ENCODE measurements around the gene CFAP61. TPM values are rescaled to one million over a fixed set of nuclear protein-coding genes. Genes with fewer than 3 reads are reported as not detected.

The CFAP61 gene
- total RNA-seq, 1 donor from 2014 or later = 36.9 TPM

GRCh38 chr20:20286061-20286460 is 233.7 kb downstream of the CFAP61 start:
- ATAC-seq (ENCODE audit: poor library complexity) (no peak), DNase-seq (no peak)
- intact Hi-C loops (cut with DNase I) = no loop called here

DNA sequence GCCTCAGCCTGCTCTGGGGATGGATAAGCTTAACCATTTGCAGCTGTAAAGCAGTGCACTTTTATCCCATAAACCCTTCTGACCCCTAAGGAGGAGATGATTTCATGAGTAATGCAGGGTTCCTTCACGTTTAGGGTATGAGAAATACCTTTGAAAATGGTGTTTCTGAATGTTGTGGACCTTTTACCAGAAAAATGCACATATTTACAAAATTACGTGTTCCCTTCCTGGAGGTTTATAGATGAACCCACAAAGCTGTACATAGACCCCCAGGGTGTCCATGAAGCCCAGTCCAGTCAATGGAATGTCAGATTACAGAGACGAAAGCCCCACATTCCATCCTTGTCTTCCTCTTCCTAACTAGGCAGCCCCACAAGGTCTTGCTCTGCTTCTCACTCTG is 237.0 kb downstream of the CFAP61 start:
- no peak for ATAC-seq (ENCODE audit: poor library complexity)
- no peak for DNase-seq
- intact Hi-C loops (cut with DNase I) = no loop called here

GRCh38 chr20:20292472-20292871 is 240.1 kb downstream of the CFAP61 start:
- ATAC-seq (ENCODE audit: poor library complexity) (no peak), DNase-seq (no peak)
- intact Hi-C loops (cut with DNase I) = no loop called here

- no peak for DNase-seq
- intact Hi-C loops (cut with DNase I) = no loop called here
- ATAC-seq (ENCODE audit: poor library complexity) = no peak
These were observed 240.8 kb downstream of the CFAP61 start for GRCh38 chr20:20293141-20293540.

DNA sequence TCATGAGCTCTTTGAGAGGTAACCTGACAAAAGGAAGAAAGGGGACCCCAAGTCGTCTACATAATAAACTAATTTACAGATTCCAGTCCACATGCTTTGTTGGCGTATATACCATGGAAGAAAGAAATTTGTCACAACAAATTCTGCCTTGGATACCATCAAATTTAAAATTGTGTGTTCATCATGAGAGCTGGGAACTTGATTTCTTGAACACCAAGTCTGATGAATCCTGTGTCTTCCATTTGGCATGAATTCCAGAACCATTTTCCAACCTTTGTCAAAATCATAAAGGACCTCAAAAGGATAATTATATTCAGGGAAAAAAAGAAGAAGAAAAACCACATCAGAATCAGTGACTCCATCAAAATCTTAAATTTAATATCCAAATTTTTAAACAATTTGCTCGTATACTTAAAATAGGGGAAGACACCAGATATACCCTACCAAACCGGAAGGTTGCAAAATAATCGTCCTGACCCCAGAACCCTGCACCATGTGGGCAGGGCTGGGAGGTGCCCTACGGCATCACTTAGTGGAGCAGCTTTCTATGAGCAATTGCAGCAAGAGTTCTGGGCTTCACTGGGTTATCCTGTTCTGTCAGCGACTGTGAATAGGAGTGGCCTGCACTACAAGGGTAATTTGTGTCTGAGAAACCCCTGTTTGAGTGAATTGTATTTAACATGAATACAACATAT is 241.5 kb downstream of the CFAP61 start:
- intact Hi-C loops (cut with DNase I) = no loop called here
- ATAC-seq (ENCODE audit: poor library complexity) (no peak), DNase-seq (no peak)

DNA sequence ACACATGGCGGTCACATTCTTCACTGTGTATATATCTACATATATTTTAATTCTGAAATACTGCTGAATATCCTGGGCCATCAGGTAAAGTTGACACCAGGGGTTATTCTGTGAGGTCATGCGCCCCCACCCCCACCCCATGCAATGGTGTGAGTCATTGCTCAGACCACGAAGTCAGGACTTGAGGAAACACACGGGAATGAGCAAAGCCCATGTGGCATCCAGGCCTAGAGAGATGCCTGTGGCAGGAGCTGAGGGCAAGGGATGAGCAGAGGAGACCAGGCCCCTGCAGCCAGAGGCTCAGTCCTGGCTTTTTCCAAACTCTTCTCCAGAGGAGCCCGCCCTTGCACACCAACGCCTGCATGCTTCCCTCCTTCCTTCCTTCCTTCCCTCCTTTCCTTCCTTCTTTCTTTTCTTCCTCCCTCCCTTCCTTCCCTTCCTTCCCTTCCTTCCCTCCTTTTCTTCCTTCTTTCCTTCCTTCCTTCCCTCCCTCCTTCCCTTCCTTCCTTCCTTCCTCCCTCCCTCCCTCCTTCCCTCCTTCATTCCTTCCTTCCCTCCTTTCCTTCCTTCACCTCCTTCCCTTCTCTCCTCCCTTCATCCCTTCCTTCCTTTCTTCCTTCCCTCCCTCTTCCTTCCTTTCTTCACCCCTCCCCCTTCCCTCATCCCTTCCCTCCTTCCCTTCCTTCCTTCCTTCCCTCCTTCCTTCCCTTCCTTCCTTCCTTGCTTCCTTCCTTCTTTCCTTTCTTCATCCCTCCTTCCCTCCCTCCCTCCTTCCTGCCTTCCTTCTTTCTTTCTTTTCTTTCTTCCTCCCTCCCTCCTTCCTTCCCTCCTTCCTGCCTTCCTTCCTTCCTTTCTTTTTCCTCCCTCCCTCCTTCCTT is 243.5 kb downstream of the CFAP61 start:
- DNase-seq (no peak), ATAC-seq (ENCODE audit: poor library complexity) (no peak)
- intact Hi-C loops (cut with DNase I) = no loop called here

GRCh38 chr20:20297181-20297580 is 244.8 kb downstream of the CFAP61 start:
- DNase-seq (no peak), ATAC-seq (ENCODE audit: poor library complexity) (no peak)
- intact Hi-C loops (cut with DNase I) = no loop called here

DNA sequence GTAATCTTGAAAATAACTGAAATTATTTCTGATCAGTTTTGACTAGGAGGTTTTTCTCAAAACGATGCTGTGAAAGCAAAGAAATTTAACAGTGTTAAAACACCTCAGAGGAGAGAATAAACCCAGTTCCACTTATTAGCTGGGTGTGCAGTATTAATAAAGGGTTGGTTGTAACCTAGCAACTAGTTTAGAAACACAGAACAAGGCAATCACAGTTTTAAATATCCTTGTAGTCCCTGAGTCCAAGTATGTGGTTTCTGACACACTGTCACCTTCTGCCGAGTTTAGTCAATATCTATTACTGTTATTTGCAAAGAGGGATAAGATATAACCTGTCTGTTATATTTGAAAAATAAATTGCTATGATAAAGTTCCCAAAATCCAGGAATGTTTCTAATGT is 245.4 kb downstream of the CFAP61 start:
- ATAC-seq (ENCODE audit: poor library complexity) = peak; percentile 85
- no peak for DNase-seq
- intact Hi-C loops (cut with DNase I) = no loop called here

- DNase-seq = no peak
- intact Hi-C loops (cut with DNase I) = no loop called here
- no peak for ATAC-seq (ENCODE audit: poor library complexity)
These were observed 247.6 kb downstream of the CFAP61 start for GRCh38 chr20:20299904-20300303.

- intact Hi-C loops (cut with DNase I) = no loop called here
- DNase-seq (peak; percentile 54), ATAC-seq (ENCODE audit: poor library complexity) (peak; percentile 91)
These were observed 251.0 kb downstream of the CFAP61 start for GRCh38 chr20:20303320-20303719.

DNA sequence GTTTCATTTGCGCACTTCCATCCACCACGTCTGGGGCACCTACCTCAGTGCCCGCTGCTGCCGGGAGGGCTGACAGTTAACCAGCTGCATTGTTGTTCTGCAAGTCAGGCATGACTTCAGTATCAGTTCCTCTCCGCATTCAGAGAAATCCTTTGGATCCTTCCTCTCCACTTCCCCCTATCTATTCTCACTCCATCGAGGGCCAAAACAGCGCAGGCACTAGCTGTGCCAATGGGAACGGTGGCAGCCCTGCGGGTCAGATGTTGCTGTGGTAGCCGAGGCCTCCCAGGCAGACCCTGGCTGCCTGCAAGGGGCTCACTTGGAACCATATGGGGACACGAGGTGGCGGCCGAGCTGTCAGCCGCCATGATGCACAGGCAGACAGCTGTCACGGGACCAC is 251.4 kb downstream of the CFAP61 start:
- peak; percentile 95 for ATAC-seq (ENCODE audit: poor library complexity)
- intact Hi-C loops (cut with DNase I) = no loop called here
- peak; percentile 75 for DNase-seq

GRCh38 chr20:20304942-20305341 is 252.6 kb downstream of the CFAP61 start:
- no peak for ATAC-seq (ENCODE audit: poor library complexity)
- intact Hi-C loops (cut with DNase I) = no loop called here
- no peak for DNase-seq

DNA sequence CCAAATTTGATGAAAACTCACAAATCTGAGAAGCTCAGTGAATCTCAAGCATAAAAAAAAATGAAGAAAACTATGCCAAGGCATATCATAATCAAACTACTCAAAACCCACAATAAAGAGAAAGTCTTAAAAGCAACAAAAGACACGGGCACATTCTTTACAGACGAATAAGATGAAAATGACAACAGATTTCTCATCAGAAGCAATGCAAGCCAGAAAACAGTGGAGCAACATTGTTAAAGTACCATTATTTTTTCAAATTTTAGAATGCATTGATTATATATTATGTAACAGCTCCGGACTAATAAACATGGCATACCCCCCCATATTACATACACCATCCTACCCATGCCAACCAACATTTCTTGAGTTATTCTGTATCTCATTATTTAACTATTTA is 260.2 kb downstream of the CFAP61 start:
- intact Hi-C loops (cut with DNase I) = no loop called here
- DNase-seq (no peak), ATAC-seq (ENCODE audit: poor library complexity) (no peak)

DNA sequence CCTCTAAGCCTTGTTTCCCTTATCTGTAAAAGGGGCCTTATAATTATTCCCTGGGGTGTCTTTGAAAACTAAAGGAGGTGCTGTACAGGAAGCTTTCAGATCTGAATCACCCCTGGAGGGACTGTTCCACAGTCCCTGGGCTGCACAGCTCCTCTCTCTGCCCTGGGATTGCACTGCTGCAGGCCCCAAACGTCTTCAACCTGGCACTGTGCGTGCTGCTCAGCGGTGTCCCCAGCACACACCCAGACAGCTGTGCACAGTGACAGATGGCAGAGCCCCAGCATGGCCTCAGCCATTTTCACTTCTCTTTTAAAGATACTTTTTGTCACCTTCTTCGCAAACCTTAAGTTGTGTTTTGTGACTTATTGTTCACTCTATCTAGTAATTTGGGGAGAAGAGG is 264.9 kb downstream of the CFAP61 start:
- intact Hi-C loops (cut with DNase I) = no loop called here
- ATAC-seq (ENCODE audit: poor library complexity) = peak; percentile 81
- peak; percentile 63 for DNase-seq

- intact Hi-C loops (cut with DNase I) = no loop called here
- ATAC-seq (ENCODE audit: poor library complexity) (peak; percentile 42), DNase-seq (no peak)
These were observed 265.5 kb downstream of the CFAP61 start for GRCh38 chr20:20317621-20318364.

- ATAC-seq (ENCODE audit: poor library complexity) = peak; percentile 77
- no peak for DNase-seq
- intact Hi-C loops (cut with DNase I) = no loop called here
These were observed 266.2 kb downstream of the CFAP61 start for GRCh38 chr20:20318365-20319161.

DNA sequence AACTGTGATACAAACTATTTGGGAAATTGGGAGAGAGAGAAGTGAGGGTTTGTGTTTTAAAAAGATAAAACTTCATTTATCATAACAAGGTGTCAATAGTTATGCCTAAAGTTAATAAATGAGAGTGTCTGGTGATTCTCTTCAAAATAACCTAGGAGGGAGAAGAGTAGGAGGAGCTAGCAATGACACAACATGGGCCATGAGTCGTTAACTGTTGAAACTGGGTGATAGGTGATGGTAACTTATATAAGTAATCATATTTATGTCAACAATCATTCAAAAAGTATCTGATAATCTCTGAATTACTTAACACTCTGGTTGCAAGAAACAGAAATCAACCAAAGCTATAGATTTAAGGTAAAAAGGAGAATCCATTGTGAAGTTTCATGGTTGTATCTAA is 268.8 kb downstream of the CFAP61 start:
- no peak for DNase-seq
- ATAC-seq (ENCODE audit: poor library complexity) = no peak
- intact Hi-C loops (cut with DNase I) = no loop called here

- intact Hi-C loops (cut with DNase I) = no loop called here
- no peak for ATAC-seq (ENCODE audit: poor library complexity)
- DNase-seq = no peak
These were observed 269.6 kb downstream of the CFAP61 start for GRCh38 chr20:20321917-20322316.

DNA sequence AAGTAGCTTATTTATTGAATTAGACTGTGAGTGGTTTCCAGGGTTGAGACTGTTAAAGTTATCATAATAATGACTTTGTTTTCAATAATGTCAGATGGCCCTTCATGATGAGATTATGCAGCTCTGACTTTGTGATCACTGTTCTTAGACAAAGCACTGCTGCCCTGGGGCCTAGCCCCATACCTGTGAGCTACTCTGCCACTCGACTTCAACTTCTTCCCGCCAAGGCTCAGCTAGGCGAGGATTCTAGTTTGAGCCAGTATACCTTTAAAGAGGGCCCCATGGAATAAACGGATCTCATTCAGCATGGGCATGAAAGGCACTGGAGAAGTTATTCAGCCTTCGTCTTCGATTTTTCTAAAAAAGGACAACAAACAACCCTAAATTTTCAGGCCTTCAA is 270.6 kb downstream of the CFAP61 start:
- ATAC-seq (ENCODE audit: poor library complexity) = no peak

More for the DNA sequence above, 270.6 kb downstream of the CFAP61 start:
- intact Hi-C loops (cut with DNase I) = no loop called here
- DNase-seq = no peak

Data from Right ventricle myocardium superior (tissue), 1 donor.